Activated CD4-positive, CD25-positive, alpha-beta regulatory T cell (primary cell): ENCODE measurements around the gene ZBTB1.
"Not testable (repeated sequence)": the region's sequence is repeated elsewhere in the genome, so short reads cannot be mapped to it uniquely, and the experiment has no call there.

ENCODE experiments used
- DNase-seq, 4 experiments: peaks; one replicate each; lab custom pipeline; 2025; lab: John Stamatoyannopoulos, UW

Gene ZBTB1

GRCh38 chr14:64496764-64497163 lies 7.8 kb upstream of the ZBTB1 start:
- no peak for DNase-seq

DNA sequence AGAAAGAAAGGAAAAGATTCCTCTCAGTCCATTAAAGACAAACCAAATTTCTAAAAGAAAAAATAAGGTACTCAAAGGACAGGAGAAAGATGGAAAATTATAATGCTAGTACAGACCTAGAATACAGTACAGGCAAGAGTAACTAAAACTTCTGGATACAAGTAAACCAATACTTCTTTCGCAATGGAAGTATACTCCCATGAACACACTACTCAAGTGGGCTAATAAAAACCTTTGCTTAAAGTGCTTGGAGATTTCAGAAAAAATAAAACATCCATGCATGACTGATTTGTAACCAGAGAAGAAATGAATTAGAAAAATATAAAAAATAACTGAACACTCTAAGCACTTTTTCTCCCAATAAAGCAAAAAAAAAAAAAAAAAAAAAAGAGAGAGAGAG lies 4.5 kb upstream of the ZBTB1 start:
- DNase-seq: no peak

DNA sequence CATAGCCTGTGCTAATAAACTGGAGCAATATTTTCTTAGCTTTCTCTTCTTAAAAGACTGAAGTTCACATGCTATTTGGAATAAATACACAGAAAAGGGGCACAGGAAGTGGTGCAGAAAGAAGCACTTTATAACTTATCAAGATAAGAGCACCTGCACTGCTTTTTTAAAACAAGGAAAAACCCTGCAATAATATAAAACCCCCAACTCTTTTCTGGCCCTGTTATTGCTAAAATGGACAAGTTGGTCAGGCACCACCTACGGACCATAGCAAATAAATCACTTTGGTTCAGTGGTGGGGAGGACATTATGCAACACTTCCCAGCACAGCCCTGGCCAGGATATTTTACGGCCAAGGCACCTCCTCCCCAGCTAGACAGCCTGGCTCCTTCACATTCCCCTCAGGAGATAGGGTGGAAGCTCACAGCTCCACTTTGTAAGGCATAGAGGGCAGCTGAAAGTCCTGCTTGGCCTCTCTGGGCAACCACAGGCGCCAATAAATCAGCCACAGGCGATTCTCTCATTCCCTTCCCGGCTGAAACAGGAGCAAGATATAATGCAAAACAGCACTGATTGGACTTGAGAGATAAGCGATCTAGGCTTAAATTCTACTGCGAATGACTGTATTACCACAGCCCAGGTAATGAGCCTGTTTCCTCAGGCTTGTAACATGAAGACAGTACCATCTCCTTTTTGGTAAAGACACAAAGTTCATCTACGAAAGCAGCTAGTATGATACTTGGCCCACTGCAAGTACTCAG lies 3.0 kb upstream of the ZBTB1 start:
- no peak for DNase-seq

DNA sequence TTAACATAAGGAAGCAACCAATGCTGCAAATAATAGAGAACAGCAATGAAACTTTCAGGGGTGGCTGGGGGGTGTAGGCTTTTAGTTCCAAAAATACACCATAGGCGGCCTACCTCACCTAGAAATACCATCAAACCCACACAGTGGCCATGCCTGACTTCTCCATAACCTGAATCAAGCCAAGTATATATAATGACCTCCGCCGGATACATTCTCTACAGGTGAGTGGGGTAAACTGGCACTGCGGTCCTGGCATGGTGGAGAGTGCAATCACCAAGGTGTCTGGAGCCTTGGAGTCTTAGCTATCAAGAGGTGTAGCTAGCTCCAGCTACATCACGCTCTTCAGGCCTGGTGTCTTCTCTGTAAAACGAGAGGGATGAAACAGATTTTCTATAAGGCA lies 2.1 kb upstream of the ZBTB1 start:
- DNase-seq: no peak

DNA sequence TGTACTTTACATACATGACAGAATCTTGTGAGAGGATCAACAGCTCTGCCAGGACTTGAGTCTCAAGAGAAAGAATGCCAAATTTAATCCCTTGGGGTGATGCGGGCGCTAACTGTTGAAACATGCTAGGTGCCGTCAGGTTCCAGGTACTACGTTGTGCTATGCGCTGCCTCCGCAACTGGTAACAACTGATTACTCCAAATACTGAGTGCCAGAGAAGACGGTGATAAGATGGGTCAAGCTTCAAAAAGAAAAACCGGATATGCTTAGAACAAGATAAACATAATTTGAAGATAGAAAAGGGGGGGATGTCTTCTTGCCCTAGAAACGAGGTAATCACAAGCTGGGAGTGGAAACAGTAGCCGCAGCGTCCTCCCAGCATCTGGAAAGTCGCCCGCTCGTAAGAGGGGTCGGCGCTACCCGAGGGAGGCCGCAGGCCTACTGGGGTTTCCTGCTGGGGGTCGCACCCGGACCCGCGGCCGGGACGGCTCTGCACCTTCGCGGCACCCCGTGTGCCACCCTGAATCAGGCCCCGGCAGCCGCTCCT lies 1.6 kb upstream of the ZBTB1 start:
- DNase-seq: peak in 1 of 4 experiments; percentile 48

- peak; percentile 87 to 98 (median 96) for DNase-seq
Observed at GRCh38 chr14:64503434-64504309, 898 bp upstream of the ZBTB1 start, which contains the start of gene ZBTB25. Gene ZBTB25, minus strand, starts transcription at chr14:64503838. Its CDS starts 13,305 bp downstream, at chr14:64490533.

DNA sequence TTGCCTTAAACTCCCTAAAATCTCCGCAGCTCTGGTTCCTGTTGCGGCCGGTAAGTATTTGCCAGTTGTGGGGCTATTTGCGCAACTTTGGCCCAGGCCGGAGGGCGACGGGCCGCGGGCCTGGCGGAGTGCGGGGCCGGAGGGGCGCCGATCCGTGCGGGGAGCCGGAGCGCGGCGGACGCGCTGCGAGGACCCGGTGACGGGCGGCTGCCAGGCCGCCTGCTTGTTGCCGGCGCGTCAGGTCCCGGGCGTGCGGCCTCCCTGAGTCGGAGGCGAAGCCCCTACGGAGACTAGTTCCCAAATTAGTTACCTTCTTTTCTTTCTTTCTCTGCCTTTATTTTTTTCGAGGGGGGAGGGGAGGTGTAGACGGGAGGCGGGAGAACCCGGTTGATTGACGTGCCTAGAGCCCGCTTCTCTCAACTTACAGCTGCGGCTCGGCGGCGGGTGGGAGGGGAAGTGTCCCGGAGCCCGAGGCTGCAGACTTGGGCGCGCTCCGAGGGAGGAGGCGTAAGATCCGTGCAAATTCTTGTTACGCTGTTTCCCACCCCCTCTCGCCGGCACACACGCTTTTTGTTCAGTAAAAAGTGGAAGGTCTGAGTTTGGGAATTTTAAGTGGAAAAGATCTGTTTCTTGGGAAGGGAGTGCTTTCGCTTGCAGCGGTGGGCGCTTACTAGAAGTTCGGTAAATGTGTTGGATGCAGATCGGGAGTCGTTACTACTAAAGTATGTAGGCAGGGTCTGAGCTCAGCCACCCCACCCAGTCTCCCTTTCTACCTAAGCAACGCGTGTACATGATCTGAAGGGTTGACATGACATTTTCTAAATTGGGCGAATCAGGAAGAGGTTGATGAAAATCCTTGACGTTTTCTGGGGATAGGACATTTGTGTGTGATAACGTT lies 576 bp downstream of the ZBTB1 start:
- DNase-seq: peak; percentile 57 to 70 (median 62)

GRCh38 chr14:64506721-64507120 lies 2.2 kb downstream of the ZBTB1 start:
- no peak for DNase-seq

- DNase-seq: peak in 1 of 4 experiments; percentile 10
Observed at GRCh38 chr14:64507376-64508156, 3.0 kb downstream of the ZBTB1 start.

DNA sequence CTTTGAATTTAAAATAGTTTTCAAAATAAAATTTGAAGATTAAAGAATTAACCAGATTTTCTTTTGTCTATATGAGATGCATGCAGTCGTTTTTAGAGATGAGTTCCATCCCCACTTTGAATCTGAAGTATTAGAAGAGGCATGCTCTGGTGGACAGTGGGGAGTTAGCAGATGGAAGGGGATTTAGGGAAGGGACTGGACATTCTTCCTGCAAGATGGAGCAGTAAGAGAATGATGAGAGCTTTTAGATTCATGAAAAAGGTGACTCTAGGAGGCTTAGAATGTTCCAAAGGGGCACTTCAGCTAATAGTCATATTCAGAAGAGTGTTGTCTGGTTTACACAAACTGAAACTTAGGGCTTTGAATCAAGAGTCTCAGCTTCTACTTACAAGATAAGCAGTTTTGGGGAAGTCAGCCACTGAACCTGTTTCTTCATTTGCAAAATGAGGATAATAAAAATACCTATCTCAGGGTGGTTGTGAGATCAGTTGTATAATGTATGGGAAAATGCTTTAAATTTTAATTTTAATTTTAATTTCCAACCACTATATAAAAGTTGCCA lies 3.7 kb downstream of the ZBTB1 start:
- DNase-seq: no peak

DNA sequence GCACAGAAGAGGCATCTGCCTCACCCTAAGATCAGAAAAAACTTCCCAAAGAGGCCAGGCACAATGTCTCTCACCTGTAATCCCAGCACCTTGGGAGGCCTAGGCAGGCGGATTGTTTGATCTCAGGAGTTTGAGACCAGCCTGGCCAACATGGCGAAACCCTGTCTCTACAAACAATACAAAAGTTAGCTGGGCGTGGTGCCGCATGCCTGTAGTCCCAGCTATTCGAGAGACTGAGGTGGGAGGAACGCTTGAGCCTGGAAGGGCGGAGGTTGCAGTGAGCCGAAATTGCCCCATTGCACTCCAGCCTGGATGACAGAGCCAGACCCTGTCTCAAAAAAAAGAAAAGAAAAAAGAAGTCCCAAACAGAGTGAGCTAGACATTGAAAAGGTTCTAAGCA lies 4.5 kb downstream of the ZBTB1 start:
- DNase-seq: no peak

DNA sequence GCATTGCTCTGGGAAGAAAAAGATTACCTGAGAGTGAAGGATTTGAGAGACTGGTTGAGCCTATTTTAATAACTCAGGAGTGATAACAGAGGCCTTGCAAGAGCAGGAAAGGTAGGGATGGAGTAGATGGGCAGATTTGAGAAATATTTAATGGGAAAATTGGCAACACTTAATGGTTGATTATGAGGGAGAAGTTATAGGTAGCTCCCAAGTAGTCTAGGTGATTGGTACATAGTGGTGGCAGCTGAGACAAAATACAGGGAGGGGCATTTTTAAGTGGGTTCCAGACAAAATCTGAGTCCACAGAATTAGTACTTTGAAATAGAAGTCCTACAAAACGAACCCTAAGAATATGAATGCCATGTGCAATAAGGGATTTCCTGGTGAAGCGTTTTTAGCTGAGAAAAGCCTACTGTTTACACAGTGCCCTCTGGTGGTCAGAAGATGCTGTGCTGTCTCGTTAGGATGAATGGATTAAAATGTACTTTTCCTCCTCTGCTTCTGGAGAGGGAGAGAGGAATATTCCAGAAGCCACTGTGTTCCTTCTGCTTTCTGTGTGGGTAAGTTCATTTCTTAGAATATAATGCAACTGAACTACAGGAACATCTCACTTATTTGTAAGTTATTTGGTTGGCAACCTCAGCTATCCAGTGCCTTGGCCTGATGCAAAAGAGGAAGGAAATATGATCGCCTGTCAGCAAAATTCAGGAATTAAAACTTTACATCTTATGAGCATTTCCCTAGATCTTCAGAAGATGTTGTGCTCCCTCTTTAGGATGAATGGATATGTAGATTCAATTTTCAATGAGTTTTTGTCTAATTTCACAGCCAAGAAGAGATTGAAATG lies 6.5 kb downstream of the ZBTB1 start:
- peak in 3 of 4 experiments; percentile 27 to 46 (median 43) for DNase-seq

GRCh38 chr14:64513271-64513670 lies 8.7 kb downstream of the ZBTB1 start:
- DNase-seq: no peak

GRCh38 chr14:64515053-64515452 lies 10.5 kb downstream of the ZBTB1 start:
- no peak for DNase-seq

- no peak for DNase-seq
Observed at GRCh38 chr14:64516969-64517368, 12.4 kb downstream of the ZBTB1 start.

DNA sequence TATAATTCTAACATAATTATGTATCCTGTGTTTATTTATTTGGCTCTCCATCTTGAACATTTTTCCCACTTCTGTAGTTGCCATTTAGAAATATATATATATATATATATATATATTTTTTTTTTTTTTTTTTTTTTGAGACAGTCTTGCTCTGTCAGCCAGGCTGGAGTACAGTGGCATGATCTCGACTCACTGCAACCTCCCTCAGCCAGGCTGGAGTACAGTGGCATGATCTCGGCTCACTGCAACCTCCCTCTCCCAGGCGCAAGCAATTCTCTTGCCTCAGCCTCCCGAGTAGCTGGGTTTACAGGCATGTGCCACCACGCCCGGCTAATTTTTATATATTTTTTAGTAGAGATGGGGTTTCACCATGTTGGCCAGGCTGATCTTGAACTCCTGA lies 13.1 kb downstream of the ZBTB1 start:
- not testable (repeated sequence) for DNase-seq

DNA sequence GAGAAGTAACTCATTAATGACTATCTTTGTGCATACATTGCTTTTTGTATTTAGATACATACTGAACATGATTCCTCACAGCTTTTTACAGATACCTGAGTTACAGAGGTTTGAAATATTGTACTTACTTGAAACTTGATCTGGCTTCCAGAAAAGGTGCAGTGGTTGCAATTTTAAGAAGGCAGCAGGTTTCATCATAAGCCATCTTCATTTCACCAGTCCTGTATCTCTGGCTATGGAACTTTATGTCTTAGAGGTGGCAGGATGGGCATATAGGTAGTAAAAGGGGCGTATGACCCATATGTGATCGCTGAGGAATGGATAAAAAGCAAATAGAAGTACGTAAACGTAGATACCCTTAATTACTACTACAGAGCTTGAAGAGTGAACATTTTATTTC lies 13.7 kb downstream of the ZBTB1 start:
- DNase-seq: no peak

GRCh38 chr14:64520699-64521098 lies 16.1 kb downstream of the ZBTB1 start:
- no peak for DNase-seq

GRCh38 chr14:64522591-64523355 lies 18.2 kb downstream of the ZBTB1 start:
- no peak for DNase-seq
